Vagina (tissue), 2 donors: ENCODE measurements around the gene HARS1.

Source experiments
- CTCF ChIP-seq, 3 experiments: fragments of 450-650 bp in 2 of 3; fragments of 200-600 bp in 1 of 3; sonication (generic) in 1 of 3; IDR thresholded peaks; one replicate each; pipeline ENCODE4 v1.5.1; 2017 to 2019; ENCODE audit warnings: antibody characterized with exemption in 3 of 3, mild to moderate bottlenecking in 2 of 3, moderate library complexity in 2 of 3
- POLR2A ChIP-seq, 2 donors: fragments of 450-650 bp; IDR thresholded peaks; one replicate each; pipeline ENCODE4 v1.6.1; 2017; ENCODE audit warnings: antibody characterized with exemption in 2 of 2, mild to moderate bottlenecking in 2 of 2, moderate library complexity in 2 of 2
- POLR2AphosphoS5 ChIP-seq, 2 donors: sonication (generic); formaldehyde crosslinking; IDR thresholded peaks; one replicate each; pipeline ENCODE4 v1.9.0; 2017; ENCODE audit warnings: antibody characterized with exemption in 2 of 2, mild to moderate bottlenecking in 2 of 2, low read depth in 1 of 2; ENCODE audit not compliant: insufficient read depth in 1 of 2

- TF ChIP-seq CTCF (IDR thresholded peaks at IDR 0.05) (no peak), POLR2A (IDR thresholded peaks at IDR 0.05) (no peak), POLR2AphosphoS5 (IDR thresholded peaks at IDR 0.05; ENCODE audit: insufficient read depth in 1 of 2, low read depth in 1 of 2) (no peak)
Observed at GRCh38 chr5:140633021-140633471, 58.1 kb downstream of the HARS1 start, which contains the start of gene CD14.
